SK-N-SH (cell line): Measurements from ENCODE around the gene CLDND1.

Source experiments
- CHD2 ChIP-seq: fragments of 150-350 bp; IDR thresholded peaks from 2 replicates; pipeline ENCODE4 v1.6.1; 2018; ENCODE audit warnings: low read length; ENCODE audit not compliant: partially characterized antibody
- CTCF ChIP-seq: fragments of 200-600 bp; sonication (generic); IDR thresholded peaks from 2 replicates; pipeline ENCODE4 v1.6.1; 2017; ENCODE audit warnings: antibody characterized with exemption, mild to moderate bottlenecking, moderate library complexity
- EP300 ChIP-seq, 2 experiments: IDR thresholded peaks; 2 replicates each; pipeline versions ENCODE4 v1.4.0 to v1.6.1; 2012; ENCODE audit warnings: borderline replicate concordance in 1 of 2, low read depth in 1 of 2, low read length in 1 of 2
- FOXM1 ChIP-seq: IDR thresholded peaks from 2 replicates; pipeline ENCODE4 v1.4.0; 2012; ENCODE audit warnings: low read depth, mild to moderate bottlenecking
- JUND ChIP-seq: IDR thresholded peaks from 2 replicates; pipeline ENCODE4 v1.4.0; 2012
- MAX ChIP-seq: IDR thresholded peaks from 2 replicates; pipeline ENCODE4 v1.4.0; 2012; ENCODE audit warnings: low read depth
- MXI1 ChIP-seq: IDR thresholded peaks from 2 replicates; pipeline ENCODE4 v1.6.1; 2012; ENCODE audit warnings: mild to moderate bottlenecking, low read depth, low read length, improper control_type of control experiment
- POLR2AphosphoS5 ChIP-seq: IDR thresholded peaks from 2 replicates; pipeline ENCODE4 v1.6.1; 2012; ENCODE audit warnings: low read depth, low read length
- REST ChIP-seq: IDR thresholded peaks from 2 replicates; pipeline ENCODE4 v1.6.1; 2012; ENCODE audit warnings: mild to moderate bottlenecking, low read depth, low read length, moderate library complexity
- SIN3A ChIP-seq: IDR thresholded peaks from 2 replicates; pipeline ENCODE4 v1.6.1; 2012; ENCODE audit warnings: low read depth, mild to moderate bottlenecking, low read length, moderate library complexity, borderline replicate concordance
- TCF12 ChIP-seq: IDR thresholded peaks from 2 replicates; pipeline ENCODE4 v1.4.0; 2012
- YY1 ChIP-seq: IDR thresholded peaks from 2 replicates; pipeline ENCODE4 v1.4.0; 2012; ENCODE audit warnings: low read depth, mild to moderate bottlenecking

GRCh38 chr3:98528474-98529346, 6.0 kb upstream of the CLDND1 start:
- TF ChIP-seq CTCF: no peak
- TF ChIP-seq TCF12: no peak
- no peak for TF ChIP-seq CHD2
- no peak for TF ChIP-seq MXI1
- TF ChIP-seq REST: no peak
- no peak for TF ChIP-seq POLR2AphosphoS5
- TF ChIP-seq SIN3A: no peak
- no peak for TF ChIP-seq YY1
- TF ChIP-seq MAX: no peak
- no peak for TF ChIP-seq EP300 (IDR thresholded peaks at IDR 0.05; ENCODE audit: borderline replicate concordance in 1 of 2, low read depth in 1 of 2, low read length in 1 of 2)
- TF ChIP-seq FOXM1: no peak
- TF ChIP-seq JUND: no peak
